Left renal pelvis (tissue), 4 donors: ENCODE results near the gene CAMTA1. TPM values are rescaled to one million over a fixed set of nuclear protein-coding genes. Genes with fewer than 3 reads are reported as not detected.
A peak's percentile ranks its signal among the peaks of the same experiment; 100 is the strongest.

Experiments used
- DNase-seq, 4 donors: peaks; one replicate each; pipeline ENCODE4 v3.0.0-alpha.2; 2013; ENCODE audit warnings: low read depth in 4 of 4, low spot score in 3 of 4
- polyA plus RNA-seq, 4 donors: library from polyadenylated mRNA; unstranded; fragments of 120-200 nt; gene quantifications; one replicate each; pipeline ENCODE4 v1.2.1, GENCODE V29; 2013; ENCODE audit not compliant: insufficient read length in 4 of 4

The CAMTA1 gene
- polyA plus RNA-seq, 4 donors: 50.7 to 99.9 (median 87.8) TPM

GRCh38 chr1:7014640-7014930 is 229.3 kb downstream of the CAMTA1 start:
- DNase-seq: no peak

GRCh38 chr1:7015022-7015421 is 229.8 kb downstream of the CAMTA1 start:
- no peak for DNase-seq

GRCh38 chr1:7018351-7018750 is 233.1 kb downstream of the CAMTA1 start:
- DNase-seq: no peak

GRCh38 chr1:7018826-7019225 is 233.6 kb downstream of the CAMTA1 start:
- DNase-seq: no peak

GRCh38 chr1:7019510-7019909 is 234.3 kb downstream of the CAMTA1 start:
- DNase-seq: no peak

- no peak for DNase-seq
Observed at GRCh38 chr1:7022058-7022457, 236.8 kb downstream of the CAMTA1 start.

GRCh38 chr1:7025013-7025412 is 239.8 kb downstream of the CAMTA1 start:
- no peak for DNase-seq

GRCh38 chr1:7026169-7026568 is 240.9 kb downstream of the CAMTA1 start:
- DNase-seq: no peak

- no peak for DNase-seq
Observed at GRCh38 chr1:7032992-7033391, 247.7 kb downstream of the CAMTA1 start.

- DNase-seq: no peak
Observed at GRCh38 chr1:7036386-7036785, 251.1 kb downstream of the CAMTA1 start.

GRCh38 chr1:7039590-7040220 is 254.5 kb downstream of the CAMTA1 start:
- DNase-seq: no peak

- DNase-seq: no peak
Observed at GRCh38 chr1:7040969-7041695, 255.9 kb downstream of the CAMTA1 start.

GRCh38 chr1:7042322-7043190 is 257.3 kb downstream of the CAMTA1 start:
- DNase-seq: peak in 2 of 4 donors; percentile 6 to 22

- DNase-seq: no peak
Observed at GRCh38 chr1:7043191-7043549, 257.9 kb downstream of the CAMTA1 start.

GRCh38 chr1:7043719-7044535 is 258.7 kb downstream of the CAMTA1 start:
- no peak for DNase-seq

GRCh38 chr1:7045897-7046296 is 260.6 kb downstream of the CAMTA1 start:
- DNase-seq: no peak

- peak; percentile 38 to 55 (median 52) for DNase-seq
Observed at GRCh38 chr1:7046314-7046713, 261.1 kb downstream of the CAMTA1 start.

GRCh38 chr1:7046891-7047290 is 261.6 kb downstream of the CAMTA1 start:
- no peak for DNase-seq

- no peak for DNase-seq
Observed at GRCh38 chr1:7047866-7048265, 262.6 kb downstream of the CAMTA1 start.

GRCh38 chr1:7048395-7048794 is 263.1 kb downstream of the CAMTA1 start:
- DNase-seq: no peak
